ENCODE measurements around the gene RPS6KL1.

RPS6KL1 gene

DNA sequence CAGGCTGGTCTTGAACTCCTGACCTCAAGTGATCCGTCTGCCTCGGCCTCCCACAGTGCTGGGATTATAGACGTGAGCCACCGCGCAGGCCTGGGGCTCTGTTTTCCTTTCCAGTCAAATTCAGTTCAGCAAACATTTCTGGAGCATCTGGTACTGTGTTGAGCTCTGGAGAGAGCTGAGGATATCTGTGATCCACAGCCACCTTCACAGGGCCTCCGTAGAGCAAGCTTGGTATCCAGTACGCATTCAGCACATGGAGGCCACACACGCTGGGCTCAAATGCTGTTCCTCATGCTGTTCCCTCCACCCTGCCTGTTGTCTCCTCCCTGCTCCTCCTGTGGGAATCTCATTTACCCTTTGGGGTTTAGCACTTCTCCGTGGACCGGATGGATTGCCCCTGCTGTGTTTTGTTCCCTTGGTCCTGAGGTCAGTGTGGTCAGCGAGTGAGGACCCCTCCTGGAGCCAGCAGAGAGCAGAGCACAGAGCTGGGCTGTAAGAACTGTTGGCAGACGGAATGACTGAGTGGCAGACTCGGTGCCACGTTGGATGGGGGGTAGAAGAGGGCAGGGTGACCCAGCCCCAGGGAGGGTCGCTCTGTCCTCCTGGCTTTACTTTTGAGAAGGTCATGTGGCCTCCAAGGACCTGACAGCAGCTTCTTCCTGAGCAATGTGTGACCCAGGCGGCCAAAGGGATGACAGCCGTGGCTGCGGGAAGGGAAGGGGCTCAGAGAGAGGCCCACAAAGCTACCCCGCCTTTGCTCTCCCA is 891 bp downstream of the RPS6KL1 start:
- TF ChIP-seq, protein P1, sequence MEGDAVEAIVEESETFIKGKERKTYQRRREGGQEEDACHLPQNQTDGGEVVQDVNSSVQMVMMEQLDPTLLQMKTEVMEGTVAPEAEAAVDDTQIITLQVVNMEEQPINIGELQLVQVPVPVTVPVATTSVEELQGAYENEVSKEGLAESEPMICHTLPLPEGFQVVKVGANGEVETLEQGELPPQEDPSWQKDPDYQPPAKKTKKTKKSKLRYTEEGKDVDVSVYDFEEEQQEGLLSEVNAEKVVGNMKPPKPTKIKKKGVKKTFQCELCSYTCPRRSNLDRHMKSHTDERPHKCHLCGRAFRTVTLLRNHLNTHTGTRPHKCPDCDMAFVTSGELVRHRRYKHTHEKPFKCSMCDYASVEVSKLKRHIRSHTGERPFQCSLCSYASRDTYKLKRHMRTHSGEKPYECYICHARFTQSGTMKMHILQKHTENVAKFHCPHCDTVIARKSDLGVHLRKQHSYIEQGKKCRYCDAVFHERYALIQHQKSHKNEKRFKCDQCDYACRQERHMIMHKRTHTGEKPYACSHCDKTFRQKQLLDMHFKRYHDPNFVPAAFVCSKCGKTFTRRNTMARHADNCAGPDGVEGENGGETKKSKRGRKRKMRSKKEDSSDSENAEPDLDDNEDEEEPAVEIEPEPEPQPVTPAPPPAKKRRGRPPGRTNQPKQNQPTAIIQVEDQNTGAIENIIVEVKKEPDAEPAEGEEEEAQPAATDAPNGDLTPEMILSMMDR (IDR thresholded peaks at IDR 0.05; ENCODE audit: low read depth, low read length), result no peak
- H3K4me3 ChIP-seq (ENCODE audit: low read depth, low read length), result no peak overlapping the region

DNA sequence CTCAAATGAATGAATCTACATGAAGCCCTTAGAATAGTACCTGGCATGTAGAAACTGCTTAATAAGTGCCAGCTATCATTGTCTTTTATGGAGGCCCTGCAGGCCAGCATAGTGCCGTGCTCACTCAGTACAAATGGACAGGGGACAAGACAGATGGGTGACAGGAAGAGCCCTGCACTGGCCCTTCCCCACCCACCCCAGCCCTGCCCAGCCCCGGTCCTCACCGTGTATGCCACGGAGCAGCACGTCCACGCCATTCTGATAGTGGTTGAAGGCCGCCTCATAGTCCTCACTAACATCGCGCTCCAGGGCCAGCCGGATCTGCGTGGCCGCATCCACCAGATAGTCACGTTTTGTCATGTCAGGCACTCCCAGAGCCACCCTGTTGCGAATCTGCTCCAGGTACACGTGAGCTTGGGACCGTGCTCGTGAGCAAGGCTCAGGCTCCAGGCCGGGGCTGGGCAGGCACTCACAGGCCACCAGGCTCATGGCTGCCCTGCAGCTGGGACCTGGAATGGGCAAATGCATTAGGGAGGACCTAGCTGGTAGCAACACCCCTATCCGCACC is 1.9 kb downstream of the RPS6KL1 start:
- TF ChIP-seq, protein P1 (IDR thresholded peaks at IDR 0.05; ENCODE audit: low read depth, low read length), result no peak
- H3K4me3 ChIP-seq (ENCODE audit: low read depth, low read length), result no peak overlapping the region

DNA sequence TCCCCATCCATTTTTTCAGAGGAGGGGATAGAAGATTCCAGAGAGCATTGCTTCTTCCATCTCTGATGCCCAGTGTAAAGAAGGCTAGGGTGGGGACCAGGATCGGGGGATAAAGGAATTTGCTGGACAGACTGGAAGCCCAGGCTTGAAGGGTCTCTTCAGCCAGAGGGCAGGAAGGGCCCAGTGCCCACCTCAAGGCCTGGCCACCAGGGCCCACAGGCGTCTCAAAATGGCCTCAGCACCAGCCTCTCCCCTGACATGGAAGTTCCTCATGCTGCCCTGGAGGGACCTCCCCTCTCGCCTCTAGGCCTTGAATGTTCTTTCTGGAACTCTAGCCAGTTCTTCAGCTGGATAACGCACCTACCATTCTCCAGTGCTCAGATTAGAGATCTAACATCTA is 2.8 kb downstream of the RPS6KL1 start:
- no peak overlapping the region for H3K4me3 ChIP-seq (ENCODE audit: low read depth, low read length)
- TF ChIP-seq, protein P1 (IDR thresholded peaks at IDR 0.05; ENCODE audit: low read depth, low read length), result no peak

DNA sequence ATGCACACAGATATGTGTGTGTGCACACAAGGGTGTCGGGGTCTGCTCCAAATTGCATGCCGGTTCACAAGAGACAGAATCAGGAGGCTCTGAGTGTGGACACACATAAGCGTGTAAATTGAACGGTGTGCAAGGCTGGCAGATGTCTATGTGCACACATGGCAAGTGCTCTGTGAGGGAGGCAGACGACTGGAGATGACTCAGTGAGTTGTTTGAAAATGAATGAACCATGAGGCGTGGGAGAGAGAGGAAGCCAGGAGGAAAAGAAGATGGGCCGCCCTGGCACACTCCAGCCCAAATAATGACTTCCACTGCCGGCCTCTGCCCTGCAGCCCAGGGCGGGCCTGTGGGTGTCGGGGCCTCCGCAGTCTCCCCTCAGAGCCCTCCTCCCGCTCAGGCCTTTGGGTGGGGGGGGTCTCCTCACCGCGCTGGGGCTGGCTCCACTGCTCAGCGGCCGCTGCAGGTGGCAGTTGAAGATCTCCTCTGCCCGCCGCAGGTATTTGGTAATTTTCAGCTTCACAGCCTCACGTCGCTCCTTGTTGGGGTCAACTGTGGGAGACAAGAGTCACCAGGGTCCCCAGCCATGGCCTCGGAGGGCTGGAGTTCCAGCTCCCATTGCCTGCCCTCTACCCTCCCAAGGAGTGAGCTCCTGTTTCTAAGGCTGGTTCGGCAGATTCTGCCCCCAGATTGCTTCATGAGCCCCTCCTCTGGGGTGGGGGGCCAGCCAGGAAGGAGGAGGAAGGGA is 3.5 kb downstream of the RPS6KL1 start:
- no peak overlapping the region for H3K4me3 ChIP-seq (ENCODE audit: low read depth, low read length)
- TF ChIP-seq, protein P1 (IDR thresholded peaks at IDR 0.05; ENCODE audit: low read depth, low read length), result no peak

DNA sequence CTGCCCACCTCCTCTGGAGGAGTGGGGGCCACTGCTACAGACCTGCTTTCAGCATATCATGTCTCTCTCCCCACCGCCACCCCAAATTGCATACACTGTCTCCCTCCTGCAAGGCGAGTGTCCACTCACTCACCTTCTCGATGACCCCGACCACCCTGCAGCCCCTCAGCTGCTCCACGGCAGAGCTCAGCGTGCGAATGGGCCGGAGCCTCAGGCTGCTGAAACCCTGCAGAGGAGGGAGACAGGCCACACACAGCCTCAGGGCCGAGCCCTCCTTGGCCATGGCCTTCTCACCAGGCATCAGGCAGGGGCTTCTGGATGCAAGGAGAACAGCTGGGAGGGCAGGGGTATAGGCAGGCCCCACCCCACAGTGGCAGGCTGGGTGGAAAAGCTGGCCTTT is 4.7 kb downstream of the RPS6KL1 start:
- TF ChIP-seq, protein P1 (IDR thresholded peaks at IDR 0.05; ENCODE audit: low read depth, low read length), result no peak
- H3K4me3 ChIP-seq (ENCODE audit: low read depth, low read length), result no peak overlapping the region

DNA sequence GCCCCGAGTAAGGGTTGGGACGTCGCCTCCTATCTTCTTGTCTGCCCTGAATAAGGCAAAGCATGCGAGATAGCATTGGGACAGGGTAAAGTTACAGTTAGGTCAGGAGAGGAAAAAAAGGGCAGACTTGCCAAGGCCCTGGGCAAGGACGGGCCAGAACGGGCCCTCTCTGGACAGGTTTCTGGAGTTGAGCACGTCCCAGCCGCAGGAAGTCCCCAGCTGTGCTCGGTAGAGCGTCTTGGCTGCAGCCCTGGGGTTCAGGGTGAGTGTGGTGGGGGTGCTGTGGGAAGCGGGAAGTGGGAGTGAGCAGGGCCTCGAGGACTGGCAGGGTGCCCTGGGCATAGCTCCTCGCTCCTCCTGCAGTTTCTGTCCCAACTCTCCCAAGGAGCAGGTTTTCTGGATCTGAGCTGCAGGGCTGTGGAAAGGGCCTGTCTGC is 5.4 kb downstream of the RPS6KL1 start:
- no peak overlapping the region for H3K4me3 ChIP-seq (ENCODE audit: low read depth, low read length)
- TF ChIP-seq, protein P1 (IDR thresholded peaks at IDR 0.05; ENCODE audit: low read depth, low read length), result no peak

DNA sequence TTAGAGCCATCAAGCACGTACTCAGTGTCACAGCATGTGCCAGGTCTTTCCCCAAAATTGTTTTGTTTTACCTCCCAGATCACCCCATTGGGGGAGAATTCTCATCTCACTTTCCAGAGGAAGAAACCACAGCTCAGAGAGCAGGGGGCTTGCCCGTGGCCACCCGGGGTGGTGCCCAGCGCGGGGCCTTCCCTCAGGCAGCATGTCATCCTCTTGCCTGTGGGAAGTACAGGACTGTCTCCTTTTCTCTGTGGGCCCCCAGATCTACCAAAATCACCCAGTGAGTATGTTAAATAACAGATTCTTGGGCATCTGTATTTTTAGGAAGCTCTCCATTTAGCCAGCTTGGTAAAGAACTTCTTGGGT is 5.9 kb downstream of the RPS6KL1 start:
- TF ChIP-seq, protein P1 (IDR thresholded peaks at IDR 0.05; ENCODE audit: low read depth, low read length), result no peak
- H3K4me3 ChIP-seq (ENCODE audit: low read depth, low read length), result no peak overlapping the region
